ENCODE results near the gene TNFAIP8L2. TPM values are rescaled to one million over a fixed set of nuclear protein-coding genes. Genes with fewer than 3 reads are reported as not detected.
A peak's percentile ranks its signal among the peaks of the same experiment; 100 is the strongest.
"Not testable (repeated sequence)": the region's sequence is repeated elsewhere in the genome, so short reads cannot be mapped to it uniquely, and the experiment has no call there.

TNFAIP8L2 gene
- total and polyA plus RNA-seq, 5 donors from 2014 or later: 4.3 to 62.5 (median 34.4) TPM

DNA sequence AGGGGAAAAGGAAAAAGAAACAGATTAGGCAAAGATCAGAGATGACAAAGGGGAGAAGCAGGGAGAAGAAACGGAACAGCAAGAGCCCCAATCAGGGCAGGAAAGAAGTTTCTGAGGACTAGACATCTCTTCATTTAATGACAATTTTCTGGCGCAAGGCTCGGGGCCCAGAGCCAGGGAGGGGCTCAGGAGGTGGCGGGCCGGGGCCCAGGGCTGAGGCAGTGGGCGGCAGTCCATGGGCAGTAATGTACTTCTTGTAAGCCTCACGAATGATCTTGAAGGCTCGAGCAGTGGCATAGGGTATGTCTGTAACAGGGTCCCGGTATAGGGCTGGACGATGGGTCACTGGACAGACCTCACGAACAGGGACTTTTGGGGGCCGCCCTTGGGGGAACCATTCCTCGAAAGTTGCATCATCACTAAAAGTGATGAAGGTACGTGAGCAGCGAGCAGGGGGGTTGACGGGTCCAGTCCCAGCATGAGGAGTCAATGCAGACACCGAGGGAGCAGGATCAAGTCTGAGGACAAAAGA lies 20.1 kb downstream of the TNFAIP8L2 start:
- no peaks in the 10 kb centered on the region for H3K27me3 ChIP-seq (ENCODE audit: control insufficient read depth, insufficient read depth, low read length)
- H3K27ac Mint-ChIP-seq: peak overlapping the region in 1 of 3 donors; percentile 18
- H3K36me3 Mint-ChIP-seq: peaks cover 45% of the 10 kb centered on the region
- no peaks in the 10 kb centered on the region for H3K9me3 Mint-ChIP-seq
- no peaks in the 10 kb centered on the region for H3K9me3 ChIP-seq (ENCODE audit: control insufficient read depth in 2 of 2, low read length in 2 of 2)
- no peak overlapping the region for H3K4me3 Mint-ChIP-seq
- H3K4me3 ChIP-seq (ENCODE audit: low read depth, low read length): no peak overlapping the region
- H3K27ac ChIP-seq (ENCODE audit: insufficient read depth, low read length, poor library complexity, severe bottlenecking): no peak overlapping the region
- H3K4me1 ChIP-seq (ENCODE audit: control insufficient read depth, insufficient read depth, low read length, poor library complexity, severe bottlenecking): no peaks in the 10 kb centered on the region
- H3K27me3 Mint-ChIP-seq: no peaks in the 10 kb centered on the region
- DNase-seq (no peak), ATAC-seq (ENCODE audit: low read depth in 2 of 2) (no peak)
- H3K36me3 ChIP-seq (ENCODE audit: control insufficient read depth, insufficient read depth, low read length): peaks cover 65% of the 10 kb centered on the region
- peaks cover 0 to 11% (median 6%) of the 10 kb centered on the region in 4 donors for H3K4me1 Mint-ChIP-seq

- no peak for ATAC-seq (ENCODE audit: low read depth in 2 of 2)
- Mint-ChIP-seq H3K27ac (peak overlapping the region; percentile 4 to 83 (median 49)), H3K36me3 (peaks cover 35% of the 10 kb centered on the region), H3K9me3 (no peaks in the 10 kb centered on the region), H3K27me3 (no peaks in the 10 kb centered on the region), H3K4me1 (peaks cover 5 to 26% (median 17%) of the 10 kb centered on the region in 4 donors), H3K4me3 (peak overlapping the region in 1 of 4 donors; percentile 66)
- H3K36me3 ChIP-seq (ENCODE audit: control insufficient read depth, insufficient read depth, low read length): peaks cover 48% of the 10 kb centered on the region
- no peak for DNase-seq
- no peaks in the 10 kb centered on the region for H3K9me3 ChIP-seq (ENCODE audit: control insufficient read depth in 2 of 2, low read length in 2 of 2)
- no peak overlapping the region for H3K4me3 ChIP-seq (ENCODE audit: low read depth, low read length)
- peaks cover 9% of the 10 kb centered on the region for H3K4me1 ChIP-seq (ENCODE audit: control insufficient read depth, insufficient read depth, low read length, poor library complexity, severe bottlenecking)
- no peaks in the 10 kb centered on the region for H3K27me3 ChIP-seq (ENCODE audit: control insufficient read depth, insufficient read depth, low read length)
- H3K27ac ChIP-seq (ENCODE audit: insufficient read depth, low read length, poor library complexity, severe bottlenecking): no peak overlapping the region
These were observed 27.8 kb downstream of the TNFAIP8L2 start for GRCh38 chr1:151184211-151184610.

GRCh38 chr1:151187205-151187604 lies 30.8 kb downstream of the TNFAIP8L2 start:
- Mint-ChIP-seq H3K36me3 (peaks cover 26% of the 10 kb centered on the region), H3K4me1 (peaks cover 5 to 43% (median 29%) of the 10 kb centered on the region in 4 donors), H3K4me3 (peak overlapping the region in 1 of 4 donors; percentile 11), H3K27me3 (peaks cover 4% of the 10 kb centered on the region), H3K9me3 (no peaks in the 10 kb centered on the region), H3K27ac (no peak overlapping the region)
- no peak for DNase-seq
- H3K36me3 ChIP-seq (ENCODE audit: control insufficient read depth, insufficient read depth, low read length): peaks cover 30% of the 10 kb centered on the region
- no peak for ATAC-seq (ENCODE audit: low read depth in 2 of 2)
- H3K27me3 ChIP-seq (ENCODE audit: control insufficient read depth, insufficient read depth, low read length): no peaks in the 10 kb centered on the region
- H3K27ac ChIP-seq (ENCODE audit: insufficient read depth, low read length, poor library complexity, severe bottlenecking): no peak overlapping the region
- no peaks in the 10 kb centered on the region for H3K9me3 ChIP-seq (ENCODE audit: control insufficient read depth in 2 of 2, low read length in 2 of 2)
- peaks cover 13% of the 10 kb centered on the region for H3K4me1 ChIP-seq (ENCODE audit: control insufficient read depth, insufficient read depth, low read length, poor library complexity, severe bottlenecking)
- H3K4me3 ChIP-seq (ENCODE audit: low read depth, low read length): no peak overlapping the region

DNA sequence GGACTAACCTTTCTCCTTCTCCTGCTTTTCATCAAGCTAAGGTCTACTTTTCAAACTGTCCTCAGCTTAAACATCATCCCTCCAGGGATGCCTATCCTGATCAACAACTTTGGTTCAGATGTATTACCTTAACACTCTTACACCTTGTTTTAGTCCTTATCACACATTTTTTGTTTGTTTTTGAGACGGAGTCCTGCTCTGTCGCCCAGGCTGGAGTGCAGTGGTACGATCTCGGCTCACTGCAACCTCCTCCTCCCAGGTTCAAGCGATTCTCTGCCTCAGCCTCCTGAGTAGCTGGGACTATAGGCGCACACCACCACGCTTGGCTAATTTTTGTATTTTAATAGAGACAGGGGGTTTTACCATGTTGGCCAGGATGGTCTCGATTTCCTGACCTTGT lies 32.2 kb downstream of the TNFAIP8L2 start:
- H3K27me3 Mint-ChIP-seq; ATAC-seq (ENCODE audit: low read depth in 2 of 2); H3K9me3 ChIP-seq (ENCODE audit: control insufficient read depth in 2 of 2, low read length in 2 of 2); H3K9me3 Mint-ChIP-seq; DNase-seq; H3K27ac ChIP-seq (ENCODE audit: insufficient read depth, low read length, poor library complexity, severe bottlenecking); H3K27me3 ChIP-seq (ENCODE audit: control insufficient read depth, insufficient read depth, low read length): not testable (repeated sequence)
- Histone ChIP-seq H3K36me3 (ENCODE audit: control insufficient read depth, insufficient read depth, low read length) (peaks cover 18% of the 10 kb centered on the region), H3K4me1 (ENCODE audit: control insufficient read depth, insufficient read depth, low read length, poor library complexity, severe bottlenecking) (peaks cover 13% of the 10 kb centered on the region), H3K4me3 (ENCODE audit: low read depth, low read length) (peak overlapping the region; percentile 51)
- peak overlapping the region; percentile 95 to 100 (median 99) for H3K4me3 Mint-ChIP-seq
- H3K36me3 Mint-ChIP-seq: peaks cover 19% of the 10 kb centered on the region
- H3K27ac Mint-ChIP-seq: peak overlapping the region; percentile 36 to 97 (median 52)
- peaks cover 5 to 43% (median 27%) of the 10 kb centered on the region in 4 donors for H3K4me1 Mint-ChIP-seq

GRCh38 chr1:151189637-151190445 lies 33.4 kb downstream of the TNFAIP8L2 start, which contains the start of gene VPS72:
Gene VPS72 (minus strand): TSS chr1:151190197. CDS start chr1:151190121, 76 bp downstream.
- H3K4me3 Mint-ChIP-seq: peak within 1 kb of the TSS; percentile 95 to 100 (median 99)
- H3K36me3 Mint-ChIP-seq: peaks cover 12% of the 10 kb centered on the region

GRCh38 chr1:151192047-151192446 lies 35.6 kb downstream of the TNFAIP8L2 start:
- Histone ChIP-seq H3K36me3 (ENCODE audit: control insufficient read depth, insufficient read depth, low read length) (no peaks in the 10 kb centered on the region), H3K4me3 (ENCODE audit: low read depth, low read length) (no peak overlapping the region), H3K27ac (ENCODE audit: insufficient read depth, low read length, poor library complexity, severe bottlenecking) (no peak overlapping the region), H3K9me3 (ENCODE audit: control insufficient read depth in 2 of 2, low read length in 2 of 2) (no peaks in the 10 kb centered on the region), H3K27me3 (ENCODE audit: control insufficient read depth, insufficient read depth, low read length) (no peaks in the 10 kb centered on the region), H3K4me1 (ENCODE audit: control insufficient read depth, insufficient read depth, low read length, poor library complexity, severe bottlenecking) (peaks cover 13% of the 10 kb centered on the region)
- H3K27me3 Mint-ChIP-seq: peaks cover 14% of the 10 kb centered on the region
- H3K4me1 Mint-ChIP-seq: peaks cover 9 to 40% (median 25%) of the 10 kb centered on the region in 4 donors
- ATAC-seq (ENCODE audit: low read depth in 2 of 2): no peak
- DNase-seq: no peak
- H3K4me3 Mint-ChIP-seq: no peak overlapping the region
- H3K27ac Mint-ChIP-seq: no peak overlapping the region
- peaks cover 5% of the 10 kb centered on the region for H3K36me3 Mint-ChIP-seq
- no peaks in the 10 kb centered on the region for H3K9me3 Mint-ChIP-seq

More at GRCh38 chr1:151189637-151190445, 33.4 kb downstream of the TNFAIP8L2 start, which contains the start of gene VPS72:
- peaks cover 7% of the 10 kb centered on the region for H3K36me3 ChIP-seq (ENCODE audit: control insufficient read depth, insufficient read depth, low read length)
- H3K27ac Mint-ChIP-seq: peak within 1 kb of the TSS; percentile 97 to 100 (median 98)
- H3K9me3 ChIP-seq (ENCODE audit: control insufficient read depth in 2 of 2, low read length in 2 of 2): no peaks in the 10 kb centered on the region
- ATAC-seq (ENCODE audit: low read depth in 2 of 2) (peak; percentile 95 to 97), DNase-seq (peak; percentile 80 to 94 (median 87))
- peaks cover 9% of the 10 kb centered on the region for H3K27me3 Mint-ChIP-seq
- peak within 1 kb of the TSS; percentile 90 for H3K4me3 ChIP-seq (ENCODE audit: low read depth, low read length)
- peak within 1 kb of the TSS; percentile 87 for H3K27ac ChIP-seq (ENCODE audit: insufficient read depth, low read length, poor library complexity, severe bottlenecking)
- peaks cover 5 to 45% (median 27%) of the 10 kb centered on the region in 4 donors for H3K4me1 Mint-ChIP-seq
- H3K27me3 ChIP-seq (ENCODE audit: control insufficient read depth, insufficient read depth, low read length): no peaks in the 10 kb centered on the region
- peaks cover 13% of the 10 kb centered on the region for H3K4me1 ChIP-seq (ENCODE audit: control insufficient read depth, insufficient read depth, low read length, poor library complexity, severe bottlenecking)
- H3K9me3 Mint-ChIP-seq: no peaks in the 10 kb centered on the region

DNA sequence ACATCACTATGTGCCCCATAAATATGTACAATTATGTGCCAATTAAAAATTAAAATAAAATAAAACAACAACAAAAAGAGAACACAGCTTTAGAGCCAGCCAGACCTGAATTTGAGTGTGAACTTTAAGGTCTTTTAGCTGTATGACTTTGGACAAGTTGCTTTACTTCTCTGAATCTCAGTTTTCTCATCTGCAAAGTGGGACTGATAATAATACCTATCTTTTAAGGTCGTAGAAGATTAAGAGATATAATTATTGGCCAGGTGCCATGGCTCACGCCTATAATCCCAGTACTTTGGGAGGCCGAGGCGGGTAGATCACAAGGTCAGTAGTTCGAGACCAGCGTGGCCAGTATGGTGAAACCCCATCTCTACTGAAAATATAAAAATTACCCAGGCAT lies 36.9 kb downstream of the TNFAIP8L2 start:
- peaks cover 20% of the 10 kb centered on the region for H3K4me1 ChIP-seq (ENCODE audit: control insufficient read depth, insufficient read depth, low read length, poor library complexity, severe bottlenecking)
- H3K9me3 Mint-ChIP-seq: no peaks in the 10 kb centered on the region
- H3K27me3 ChIP-seq (ENCODE audit: control insufficient read depth, insufficient read depth, low read length): no peaks in the 10 kb centered on the region
- H3K27ac Mint-ChIP-seq: no peak overlapping the region
- no peak overlapping the region for H3K27ac ChIP-seq (ENCODE audit: insufficient read depth, low read length, poor library complexity, severe bottlenecking)
- ATAC-seq (ENCODE audit: low read depth in 2 of 2) (no peak), DNase-seq (no peak)
- H3K4me1 Mint-ChIP-seq: peaks cover 11 to 42% (median 25%) of the 10 kb centered on the region in 4 donors
- H3K9me3 ChIP-seq (ENCODE audit: control insufficient read depth in 2 of 2, low read length in 2 of 2): no peaks in the 10 kb centered on the region
- peaks cover 5% of the 10 kb centered on the region for H3K36me3 Mint-ChIP-seq
- no peaks in the 10 kb centered on the region for H3K36me3 ChIP-seq (ENCODE audit: control insufficient read depth, insufficient read depth, low read length)
- H3K4me3 ChIP-seq (ENCODE audit: low read depth, low read length): no peak overlapping the region
- H3K27me3 Mint-ChIP-seq: peaks cover 18% of the 10 kb centered on the region
- no peak overlapping the region for H3K4me3 Mint-ChIP-seq
